ENCODE results near the gene MAP3K5. TPM values are rescaled to one million over a fixed set of nuclear protein-coding genes. Genes with fewer than 3 reads are reported as not detected.

Gene MAP3K5
- total RNA-seq, 1 experiment from 2014 or later: 1.3 TPM

GRCh38 chr6:136510299-136510698 lies 282.0 kb downstream of the MAP3K5 start:
- DNase-seq: no peak
- no peaks in the 10 kb centered on the region for H3K27me3 ChIP-seq (ENCODE audit: control insufficient read depth, insufficient read depth, low read length)
- peaks cover 2% of the 10 kb centered on the region; the same call in 1 of the 2 replicates for H3K36me3 ChIP-seq (replicated peaks; ENCODE audit: control insufficient read depth, insufficient read depth, low read length)
- no peak overlapping the region for H3K4me3 ChIP-seq (ENCODE audit: insufficient read depth, low read depth, low read length)

- Histone ChIP-seq H3K4me3 (ENCODE audit: insufficient read depth, low read depth, low read length) (no peak overlapping the region), H3K27me3 (ENCODE audit: control insufficient read depth, insufficient read depth, low read length) (no peaks in the 10 kb centered on the region), H3K36me3 (replicated peaks; ENCODE audit: control insufficient read depth, insufficient read depth, low read length) (0 out of 2 replicates have a peak, but pooled peaks cover 2% of the 10 kb centered on the region)
- DNase-seq: no peak
These were observed 283.4 kb downstream of the MAP3K5 start for GRCh38 chr6:136508725-136509392.

Other genes starting within 250 kb of the MAP3K5 start
- gene MAP7, start 242.1 kb downstream of the MAP3K5 start, total RNA-seq (2014; rRNA removed; shearing (Covaris generic)): 7.8 and 12.2 TPM in 2 replicates
- 11.8 and 14.0 TPM in 2 replicates for gene PEX7, start 30.1 kb upstream of the MAP3K5 start, total RNA-seq (2014; rRNA removed; shearing (Covaris generic))
- gene SLC35D3, start 129.8 kb upstream of the MAP3K5 start, total RNA-seq (2014; rRNA removed; shearing (Covaris generic)): 0.42 and 0.63 TPM in 2 replicates

Measured in H7 (cell line).